A673 (cell line): ENCODE results near the gene ZBTB32. TPM values are rescaled to one million over a fixed set of nuclear protein-coding genes. Genes with fewer than 3 reads are reported as not detected.

Experiments used
- BruUV-seq: library from RNA; stranded (reverse); fragments of 400-500 nt; replicated peaks from 2 replicates; lab custom pipeline; 2021; lab: Mats Ljungman, UMichigan
- CTCF ChIA-PET: fragments of 300-600 bp; sonication (Branson Sonifier 250); formaldehyde crosslinking; loops from one replicate; lab custom pipeline; 2022; ENCODE audit warnings: antibody characterized with exemption; lab: Charles Lee
- POLR2A ChIA-PET: fragments of 300-600 bp; sonication (Branson Sonifier 250); formaldehyde crosslinking; loops from one replicate; lab custom pipeline; 2022; ENCODE audit warnings: antibody characterized with exemption; ENCODE audit not compliant: low non-redundant PET; lab: Charles Lee
- DNase-seq: peaks from one replicate; pipeline ENCODE4 v3.0.0-alpha.2; 2015; ENCODE audit warnings: low spot score
- H3K27ac ChIP-seq: fragments of 200-600 bp; sonication (generic); 2 replicates; pipeline ENCODE4 v1.5.1; 2016; ENCODE audit warnings: mixed run types, low read depth, mild to moderate bottlenecking, mixed read lengths, antibody characterized with exemption, low read length; ENCODE audit not compliant: poor library complexity, severe bottlenecking
- H3K27me3 ChIP-seq: fragments of 200-600 bp; sonication (generic); replicated peaks from 2 replicates; pipeline ENCODE4 v1.6.1; 2017; ENCODE audit warnings: mixed run types, low read depth, mild to moderate bottlenecking, mixed read lengths, antibody characterized with exemption, low read length; ENCODE audit not compliant: insufficient read depth, poor library complexity
- H3K36me3 ChIP-seq: fragments of 200-600 bp; sonication (generic); 2 replicates; pipeline ENCODE4 v1.6.1; 2016; ENCODE audit warnings: mixed run types, mild to moderate bottlenecking, mixed read lengths, antibody characterized with exemption, low read length; ENCODE audit not compliant: insufficient read depth, poor library complexity, severe bottlenecking
- H3K4me1 ChIP-seq: fragments of 200-600 bp; sonication (generic); 2 replicates; pipeline ENCODE4 v1.6.1; 2017; ENCODE audit warnings: mixed run types, mild to moderate bottlenecking, mixed read lengths, antibody characterized with exemption, low read length; ENCODE audit not compliant: insufficient read depth, poor library complexity, severe bottlenecking
- H3K4me3 ChIP-seq: fragments of 200-600 bp; sonication (generic); 2 replicates; pipeline ENCODE4 v1.5.1; 2016; ENCODE audit warnings: low read depth, mixed run types, mild to moderate bottlenecking, mixed read lengths, low read length; ENCODE audit not compliant: poor library complexity, severe bottlenecking
- H3K9me3 ChIP-seq: fragments of 200-600 bp; sonication (generic); 2 replicates; pipeline ENCODE4 v1.6.1; 2016; ENCODE audit warnings: mixed run types, low read depth, mild to moderate bottlenecking, mixed read lengths, antibody characterized with exemption, low read length; ENCODE audit not compliant: poor library complexity, severe bottlenecking
- CTCF ChIP-seq: fragments of 300-800, 200-600 bp; sonication (generic); conservative IDR thresholded peaks from 2 replicates; pipeline ENCODE4 v1.5.1; 2017; ENCODE audit warnings: low read depth, mild to moderate bottlenecking, antibody characterized with exemption, low read length, moderate library complexity, mixed read lengths
- EZH2 ChIP-seq: fragments of 200-600 bp; sonication (generic); IDR thresholded peaks from 2 replicates; pipeline ENCODE4 v1.6.1; 2017; ENCODE audit warnings: borderline replicate concordance, low read depth, mild to moderate bottlenecking, mixed read lengths, antibody characterized with exemption, low read length; ENCODE audit not compliant: poor library complexity, severe bottlenecking
- intact Hi-C: fragments of 100-400 bp; cut with micrococcal nuclease; formaldehyde crosslinking; loops from one replicate; pipeline ENCODE4 v1.10.0; 2022; ENCODE audit not compliant: unreplicated experiment
- total RNA-seq: library from RNA; stranded (reverse); gene quantifications from 2 replicates; pipeline ENCODE4 v1.2.3, GENCODE V29; 2021

Gene ZBTB32
- total RNA-seq, 1 experiment from 2014 or later = not detected

DNA sequence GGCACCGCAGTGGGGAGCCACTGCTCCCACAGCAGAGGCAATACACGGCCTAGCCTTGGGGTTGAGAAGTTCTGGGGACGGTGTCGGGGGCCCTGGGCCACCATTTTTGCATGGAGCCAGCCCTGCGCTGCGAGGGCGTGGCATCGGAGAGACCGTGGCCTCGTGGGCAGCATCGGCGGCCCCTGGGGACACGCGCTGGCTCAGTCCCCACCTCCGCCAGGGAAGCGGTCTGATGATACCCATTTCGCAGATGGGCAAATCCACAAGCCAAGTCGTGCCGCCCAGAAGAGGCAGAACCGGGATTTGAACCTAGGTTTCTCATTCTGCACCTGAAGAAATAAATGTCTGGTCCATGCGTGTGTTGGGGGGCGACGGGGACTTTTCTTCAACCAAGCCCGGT is 39.2 kb upstream of the ZBTB32 start:
- intact Hi-C loops = no loop called here
- Histone ChIP-seq H3K4me1 (no peaks in the 10 kb centered on the region), H3K27me3 (peaks cover 11% of the 10 kb centered on the region), H3K27ac (no peak overlapping the region), H3K4me3 (no peak overlapping the region), H3K9me3 (no peaks in the 10 kb centered on the region), H3K36me3 (no peaks in the 10 kb centered on the region)
- no peak for DNase-seq
- BruUV-seq = no TSS peak
- ChIA-PET CTCF (no interaction called here), POLR2A (no interaction called here)
- TF ChIP-seq CTCF (no peak), EZH2 (no peak)

GRCh38 chr19:35665604-35666003 is 38.8 kb upstream of the ZBTB32 start:
- Histone ChIP-seq H3K36me3 (no peaks in the 10 kb centered on the region), H3K9me3 (no peaks in the 10 kb centered on the region), H3K27ac (no peak overlapping the region), H3K27me3 (peaks cover 11% of the 10 kb centered on the region), H3K4me3 (no peak overlapping the region), H3K4me1 (no peaks in the 10 kb centered on the region)
- TF ChIP-seq EZH2 = no peak
- TF ChIP-seq CTCF = no peak
- ChIA-PET POLR2A (no interaction called here), CTCF (no interaction called here)
- intact Hi-C loops = no loop called here
- no peak for DNase-seq
- BruUV-seq = no TSS peak

DNA sequence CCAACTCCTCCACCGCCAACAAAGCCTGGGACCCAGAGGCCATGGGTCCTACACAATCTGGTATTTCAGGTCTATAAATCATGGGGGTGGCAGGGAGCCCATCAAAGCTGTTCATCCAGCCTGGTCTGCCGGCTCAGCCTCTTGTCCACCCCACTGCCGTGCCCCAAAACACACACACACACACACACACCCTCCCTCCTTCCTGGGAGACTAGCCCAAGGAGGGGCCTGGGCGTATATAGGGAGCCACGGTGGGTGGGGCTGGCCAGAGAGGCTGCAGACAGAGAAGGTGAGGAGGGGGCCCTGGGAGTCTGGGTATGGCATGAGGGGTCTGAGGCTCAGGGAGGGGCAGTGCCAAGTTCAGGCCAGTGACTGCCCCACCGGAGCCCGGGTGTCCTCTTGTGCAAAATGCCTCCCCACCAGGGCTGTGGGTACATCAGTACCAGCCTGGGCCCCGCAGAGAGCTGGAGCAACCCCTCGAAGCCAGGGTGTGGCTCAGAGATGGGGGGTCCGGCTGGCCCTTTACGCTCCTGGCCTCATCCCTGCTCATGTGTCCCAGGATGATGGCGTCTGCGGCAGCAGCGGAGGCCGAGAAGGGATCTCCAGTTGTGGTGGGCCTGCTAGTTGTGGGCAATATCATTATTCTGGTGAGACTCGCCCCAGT is 38.0 kb upstream of the ZBTB32 start, which contains the start of gene UPK1A:
TSS of gene UPK1A (plus strand) at position 267 of the 663 bp plus-strand sequence. CDS start at position 563, 296 bp downstream.
- no peak for DNase-seq
- ChIA-PET CTCF (no interaction called here), POLR2A (no interaction called here)
- Histone ChIP-seq H3K27ac (no peak within 1 kb of the TSS), H3K9me3 (no peaks in the 10 kb centered on the region), H3K4me3 (no peak within 1 kb of the TSS), H3K4me1 (no peaks in the 10 kb centered on the region), H3K27me3 (peaks cover 11% of the 10 kb centered on the region), H3K36me3 (no peaks in the 10 kb centered on the region)
- intact Hi-C loops = no loop called here
- BruUV-seq = no TSS peak
- TF ChIP-seq CTCF = no peak
- TF ChIP-seq EZH2 = no peak
